ENCODE results near the gene SENP3. TPM values are rescaled to one million over a fixed set of nuclear protein-coding genes. Genes with fewer than 3 reads are reported as not detected.

The SENP3 gene
- total and polyA plus RNA-seq, 8 donors, result 22.0 to 78.6 (median 51.5) TPM

GRCh38 chr17:7610641-7611040 is 48.9 kb downstream of the SENP3 start:
- TF ChIP-seq EP300 (IDR thresholded peaks at IDR 0.05) (no peak), POLR2AphosphoS5 (IDR thresholded peaks at IDR 0.05) (no peak), POLR2A (IDR thresholded peaks at IDR 0.05) (no peak)
- no peak for DNase-seq
- no peaks in the 10 kb centered on the region for H3K9me3 ChIP-seq
- 94 to 100% (median 97%) methylated on average over 2 of the region's 2 CpGs for WGBS, 5 donors
- no peaks in the 10 kb centered on the region for H3K27me3 ChIP-seq
- H3K4me3 ChIP-seq, result no peak overlapping the region
- intact Hi-C loops (cut with DNase I; ENCODE audit: low total_unique reads), result no loop called here
- no peak overlapping the region for H3K27ac ChIP-seq
- peaks cover 7 to 22% (median 17%) of the 10 kb centered on the region in 4 donors for H3K36me3 ChIP-seq
- peaks cover 24 to 54% (median 40%) of the 10 kb centered on the region in 4 donors for H3K4me1 ChIP-seq

- Histone ChIP-seq H3K27me3 (no peaks in the 10 kb centered on the region), H3K9me3 (no peaks in the 10 kb centered on the region), H3K27ac (no peak overlapping the region), H3K4me3 (peak overlapping the region in 2 of 4 donors; percentile 25 to 86), H3K36me3 (peaks cover 4 to 14% (median 9%) of the 10 kb centered on the region in 4 donors), H3K4me1 (peaks cover 24 to 54% (median 41%) of the 10 kb centered on the region in 4 donors)
- 31 to 49% (median 40%) methylated on average over 3 of the region's 3 CpGs for whole genome bisulfite sequencing, 5 donors
- intact Hi-C loops (cut with DNase I; ENCODE audit: low total_unique reads), result no loop called here
- TF ChIP-seq EP300 (IDR thresholded peaks at IDR 0.05) (no peak), POLR2AphosphoS5 (IDR thresholded peaks at IDR 0.05) (no peak), POLR2A (IDR thresholded peaks at IDR 0.05) (no peak), CTCF (IDR thresholded peaks at IDR 0.05) (no peak)
- no peak for DNase-seq
Measured at GRCh38 chr17:7611635-7612293, 50.0 kb downstream of the SENP3 start.

DNA sequence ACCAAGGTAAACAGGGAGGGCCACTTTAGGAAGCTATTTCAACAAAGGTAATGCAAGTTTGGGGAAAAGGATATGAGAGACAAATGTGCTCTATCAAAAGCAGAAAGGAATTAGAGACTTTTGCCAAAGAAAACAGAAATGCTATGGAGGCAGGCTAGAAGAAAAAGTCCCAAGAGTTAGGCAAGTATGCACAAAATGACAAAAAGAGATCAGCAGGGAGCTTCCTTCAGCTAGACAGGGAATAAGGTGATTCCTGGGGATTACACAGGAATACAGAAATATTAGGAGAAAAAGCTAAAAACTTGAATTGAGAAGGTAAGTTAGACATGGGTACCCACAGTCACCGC is 50.5 kb downstream of the SENP3 start:
- Histone ChIP-seq H3K27ac (no peak overlapping the region), H3K9me3 (no peaks in the 10 kb centered on the region), H3K36me3 (peaks cover 4 to 14% (median 9%) of the 10 kb centered on the region in 4 donors), H3K4me1 (peaks cover 24 to 54% (median 41%) of the 10 kb centered on the region in 4 donors), H3K27me3 (no peaks in the 10 kb centered on the region), H3K4me3 (peak overlapping the region in 2 of 4 donors; percentile 25 to 86)
- DNase-seq, result no peak
- TF ChIP-seq CTCF (IDR thresholded peaks at IDR 0.05) (no peak), EP300 (IDR thresholded peaks at IDR 0.05) (no peak)
- 95 to 100% (median 97%) methylated on average over 1 of the region's 1 CpG for WGBS, 5 donors
- intact Hi-C loops (cut with DNase I; ENCODE audit: low total_unique reads), result no loop called here

GRCh38 chr17:7613769-7614424 is 52.2 kb downstream of the SENP3 start:
- DNase-seq, result peak in 1 of 2 donors; percentile 24
- no peaks in the 10 kb centered on the region for H3K27me3 ChIP-seq
- H3K4me3 ChIP-seq, result peak overlapping the region; percentile 86 to 92 (median 90)
- WGBS, 5 donors, result 3 to 12% (median 4%) methylated on average over 14 to 20 of the region's 20 CpGs
- H3K4me1 ChIP-seq, result peaks cover 24 to 50% (median 41%) of the 10 kb centered on the region in 4 donors
- no peaks in the 10 kb centered on the region for H3K9me3 ChIP-seq
- H3K36me3 ChIP-seq, result peaks cover 4 to 14% (median 9%) of the 10 kb centered on the region in 4 donors
- H3K27ac ChIP-seq, result peak overlapping the region; percentile 88 to 99 (median 97)
- intact Hi-C loops (cut with DNase I; ENCODE audit: low total_unique reads), result no loop called here
- TF ChIP-seq CTCF (IDR thresholded peaks at IDR 0.05), result no peak
- no peak for TF ChIP-seq EP300 (IDR thresholded peaks at IDR 0.05)
- TF ChIP-seq POLR2AphosphoS5 (IDR thresholded peaks at IDR 0.05), result no peak
- no peak for TF ChIP-seq POLR2A (IDR thresholded peaks at IDR 0.05)
